ENCODE data around the gene RANBP3L.

- TF ChIP-seq CEBPB (IDR thresholded peaks at IDR 0.05; ENCODE audit: low read depth, low read length) (no peak), CTCF (conservative IDR thresholded peaks at IDR 0.05; ENCODE audit: low read depth, low read length) (no peak), RAD21 (IDR thresholded peaks at IDR 0.05; ENCODE audit: low read length) (no peak), SMC3 (IDR thresholded peaks at IDR 0.05; ENCODE audit: low read depth, low read length) (no peak), BHLHE40 (IDR thresholded peaks at IDR 0.05; ENCODE audit: low read depth, low read length) (no peak), POLR2A (IDR thresholded peaks at IDR 0.05; ENCODE audit: low read depth, low read length) (no peak), CHD1 (IDR thresholded peaks at IDR 0.05; ENCODE audit: low read depth, low read length) (no peak), RCOR1 (IDR thresholded peaks at IDR 0.05; ENCODE audit: insufficient replicate concordance, low read length) (no peak), USF2 (IDR thresholded peaks at IDR 0.05; ENCODE audit: low read depth, low read length) (no peak), RFX5 (IDR thresholded peaks at IDR 0.05; ENCODE audit: low read depth, low read length) (no peak), MAFK (IDR thresholded peaks at IDR 0.05; ENCODE audit: low read depth, low read length) (peak; percentile 73), MXI1 (IDR thresholded peaks at IDR 0.05; ENCODE audit: borderline replicate concordance, low read depth, low read length) (no peak)
Measured at GRCh38 chr5:36269478-36269877, 32.2 kb downstream of the RANBP3L start.

Data from IMR-90 (cell line).